ENCODE data around the gene NANOS3.

GRCh38 chr19:13873834-13874515 is 3.0 kb upstream of the NANOS3 start:
- no peak for TF ChIP-seq ESRRA (CRISPR knock-in tag; IDR thresholded peaks at IDR 0.05; ENCODE audit: borderline replicate concordance)
- TF ChIP-seq NFYB (CRISPR knock-in tag; conservative IDR thresholded peaks at IDR 0.05; ENCODE audit: low read depth), result no peak
- no peak for TF ChIP-seq ATF3 (CRISPR knock-in tag; conservative IDR thresholded peaks at IDR 0.05)
- TF ChIP-seq RORB (CRISPR knock-in tag; IDR thresholded peaks at IDR 0.05), result no peak

Data from WTC11 (cell line).